OCI-LY1 (cell line): ENCODE results near the gene HOXA2.

Source experiments
- H2AFZ ChIP-seq: fragments of 200-600 bp; sonication (generic), shearing (Covaris generic); 2 replicates; pipeline ENCODE4 v1.6.0; 2014; ENCODE audit warnings: antibody characterized with exemption, mild to moderate bottlenecking, low read length
- H3F3A ChIP-seq: fragments of 200-600 bp; sonication (generic), shearing (Covaris generic); 2 replicates; pipeline ENCODE4 v1.6.0; 2014; ENCODE audit warnings: mild to moderate bottlenecking, antibody characterized with exemption, low read length, moderate library complexity; ENCODE audit not compliant: insufficient read depth
- H3K27ac ChIP-seq: fragments of 200-600 bp; sonication (generic); 2 replicates; pipeline ENCODE4 v1.5.1; 2014; ENCODE audit warnings: low read length, mixed run types, mild to moderate bottlenecking, low read depth; ENCODE audit not compliant: poor library complexity, severe bottlenecking
- H3K27me3 ChIP-seq: fragments of 200-600 bp; sonication (generic); 2 replicates; pipeline ENCODE4 v1.6.0; 2014; ENCODE audit warnings: antibody characterized with exemption, mild to moderate bottlenecking, low read length, moderate library complexity; ENCODE audit not compliant: insufficient read depth
- H3K36me3 ChIP-seq: fragments of 200-600 bp; sonication (generic); 2 replicates; pipeline ENCODE4 v1.6.1; 2014; ENCODE audit warnings: mild to moderate bottlenecking, antibody characterized with exemption, low read length, moderate library complexity, mixed read lengths; ENCODE audit not compliant: insufficient read depth
- H3K4me1 ChIP-seq: fragments of 200-600 bp; sonication (generic); 2 replicates; pipeline ENCODE4 v1.5.1; 2014; ENCODE audit warnings: mild to moderate bottlenecking, low read length, moderate library complexity; ENCODE audit not compliant: insufficient read depth, severe bottlenecking
- H3K4me2 ChIP-seq: fragments of 200-600 bp; sonication (generic), shearing (Covaris generic); 2 replicates; pipeline ENCODE4 v1.6.1; 2014; ENCODE audit warnings: low read length
- H3K4me3 ChIP-seq: fragments of 200-600 bp; sonication (generic); 2 replicates; pipeline ENCODE4 v1.5.1; 2014; ENCODE audit warnings: low read length, low read depth, mild to moderate bottlenecking, mixed read lengths; ENCODE audit not compliant: poor library complexity, severe bottlenecking
- H3K79me2 ChIP-seq: fragments of 200-600 bp; shearing (Covaris generic); 2 replicates; pipeline ENCODE4 v1.6.1; 2016; ENCODE audit warnings: mixed run types, low read length, mixed read lengths; ENCODE audit not compliant: insufficient read depth
- H3K9ac ChIP-seq: fragments of 200-600 bp; sonication (generic), shearing (Covaris generic); 2 replicates; pipeline ENCODE4 v1.6.1; 2014; ENCODE audit warnings: mild to moderate bottlenecking, low read length, mixed read lengths
- H3K9me2 ChIP-seq: fragments of 200-600 bp; sonication (generic), shearing (Covaris generic); 2 replicates; pipeline ENCODE4 v1.6.1; 2014; ENCODE audit warnings: low read depth, mild to moderate bottlenecking, low read length, mixed read lengths
- H3K9me3 ChIP-seq: fragments of 200-600 bp; shearing (Covaris generic); 2 replicates; pipeline ENCODE4 v1.6.1; 2014; ENCODE audit warnings: low read length, mixed read lengths
- H4K20me1 ChIP-seq: fragments of 200-600 bp; sonication (generic), shearing (Covaris generic); 2 replicates; pipeline ENCODE4 v1.6.0; 2016; ENCODE audit warnings: mild to moderate bottlenecking, low read length; ENCODE audit not compliant: insufficient read depth
- EZH2 ChIP-seq: fragments of 200-600 bp; sonication (generic), shearing (Covaris generic); IDR thresholded peaks from 2 replicates; pipeline ENCODE4 v1.8.0; 2017; ENCODE audit warnings: borderline replicate concordance, mixed run types, mild to moderate bottlenecking, antibody characterized with exemption, low read length, moderate library complexity, mixed read lengths
- TF ChIP-seq, protein P1 (sequence below): fragments of 200-600 bp; sonication (generic), shearing (Covaris generic); IDR thresholded peaks from 2 replicates; pipeline ENCODE4 v1.5.1; 2017; ENCODE audit warnings: mild to moderate bottlenecking, antibody characterized with exemption, low read length, moderate library complexity, mixed read lengths

The HOXA2 gene

DNA sequence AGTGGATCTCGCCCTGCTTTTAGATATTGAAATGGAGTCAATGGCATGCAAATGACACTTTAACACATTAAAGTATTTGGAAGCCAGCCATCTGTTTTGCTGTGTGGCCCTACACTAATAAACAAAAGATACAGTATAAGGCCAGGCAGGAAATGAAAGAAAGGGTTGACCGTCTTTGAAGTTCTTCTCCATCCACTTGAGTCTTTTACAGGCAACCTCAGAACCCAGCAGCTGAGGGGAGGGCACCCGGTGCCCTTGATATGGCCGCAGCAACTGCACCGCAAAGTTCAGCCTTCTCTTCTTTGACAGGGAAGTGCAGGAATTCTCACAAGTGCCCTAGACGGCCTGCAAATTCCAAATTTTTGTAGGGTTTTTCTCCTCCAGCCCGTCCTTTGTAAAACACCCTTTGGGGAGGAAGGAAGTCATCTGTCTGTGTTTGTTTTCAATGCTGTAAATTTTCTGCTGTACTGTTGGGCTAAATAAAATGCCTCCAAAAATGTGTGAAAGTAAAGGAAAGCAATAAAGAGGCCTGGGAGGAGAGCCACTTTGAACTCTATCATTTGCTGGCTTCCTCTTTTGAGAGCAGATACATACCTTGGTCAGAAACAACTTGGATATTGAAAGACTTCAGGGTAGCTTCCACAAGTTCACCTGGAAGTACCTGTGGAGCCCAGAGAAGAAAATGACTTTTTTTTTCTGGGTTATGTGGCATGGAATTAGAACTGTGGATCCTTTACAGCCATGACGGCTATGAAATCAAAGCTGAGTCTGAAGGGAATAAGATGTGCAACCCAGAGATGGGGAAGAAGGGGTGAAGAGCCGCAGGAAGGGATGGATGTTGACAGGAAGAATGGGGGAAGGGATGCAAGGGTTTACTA lies 10.3 kb downstream of the HOXA2 start:
- no peaks in the 10 kb centered on the region for H4K20me1 ChIP-seq
- no peak overlapping the region for H3K27ac ChIP-seq
- H3K36me3 ChIP-seq, result no peaks in the 10 kb centered on the region
- H3K4me1 ChIP-seq, result peaks cover 13% of the 10 kb centered on the region
- H3K4me2 ChIP-seq, result no peak overlapping the region
- no peak overlapping the region for H3K9ac ChIP-seq
- TF ChIP-seq, protein P1, sequence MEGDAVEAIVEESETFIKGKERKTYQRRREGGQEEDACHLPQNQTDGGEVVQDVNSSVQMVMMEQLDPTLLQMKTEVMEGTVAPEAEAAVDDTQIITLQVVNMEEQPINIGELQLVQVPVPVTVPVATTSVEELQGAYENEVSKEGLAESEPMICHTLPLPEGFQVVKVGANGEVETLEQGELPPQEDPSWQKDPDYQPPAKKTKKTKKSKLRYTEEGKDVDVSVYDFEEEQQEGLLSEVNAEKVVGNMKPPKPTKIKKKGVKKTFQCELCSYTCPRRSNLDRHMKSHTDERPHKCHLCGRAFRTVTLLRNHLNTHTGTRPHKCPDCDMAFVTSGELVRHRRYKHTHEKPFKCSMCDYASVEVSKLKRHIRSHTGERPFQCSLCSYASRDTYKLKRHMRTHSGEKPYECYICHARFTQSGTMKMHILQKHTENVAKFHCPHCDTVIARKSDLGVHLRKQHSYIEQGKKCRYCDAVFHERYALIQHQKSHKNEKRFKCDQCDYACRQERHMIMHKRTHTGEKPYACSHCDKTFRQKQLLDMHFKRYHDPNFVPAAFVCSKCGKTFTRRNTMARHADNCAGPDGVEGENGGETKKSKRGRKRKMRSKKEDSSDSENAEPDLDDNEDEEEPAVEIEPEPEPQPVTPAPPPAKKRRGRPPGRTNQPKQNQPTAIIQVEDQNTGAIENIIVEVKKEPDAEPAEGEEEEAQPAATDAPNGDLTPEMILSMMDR, result no peak
- TF ChIP-seq EZH2, result no peak
- no peak overlapping the region for H2AFZ ChIP-seq
- H3K9me3 ChIP-seq, result no peaks in the 10 kb centered on the region; the same call in 1 of the 2 replicates
- H3K4me3 ChIP-seq, result no peak overlapping the region
- no peaks in the 10 kb centered on the region for H3F3A ChIP-seq
- H3K9me2 ChIP-seq, result no peaks in the 10 kb centered on the region
- H3K27me3 ChIP-seq, result no peaks in the 10 kb centered on the region; the same call in 1 of the 2 replicates
- no peaks in the 10 kb centered on the region for H3K79me2 ChIP-seq

DNA sequence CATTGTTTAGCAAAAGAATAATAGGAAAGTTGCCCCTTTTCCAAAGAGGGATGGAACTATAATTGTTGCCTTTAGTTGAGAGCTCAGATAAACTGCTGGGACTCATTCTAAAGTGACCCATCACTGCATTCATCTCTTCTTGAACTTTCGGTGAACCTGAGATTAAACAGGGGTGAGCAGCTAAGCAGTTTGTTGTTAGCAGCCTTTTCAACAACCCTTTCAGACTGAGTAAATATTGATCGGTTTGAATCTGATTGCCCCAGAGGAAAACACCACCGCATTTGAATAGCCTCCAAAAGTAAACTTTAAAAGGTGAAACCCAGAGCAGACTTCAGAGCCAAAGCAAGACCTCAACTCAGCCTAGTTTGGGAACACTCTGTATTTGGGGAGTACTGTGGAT lies 11.4 kb downstream of the HOXA2 start:
- Histone ChIP-seq H3K4me3 (no peak overlapping the region), H3K9me3 (no peaks in the 10 kb centered on the region; the same call in 1 of the 2 replicates), H3K36me3 (no peaks in the 10 kb centered on the region), H3K9me2 (no peaks in the 10 kb centered on the region), H4K20me1 (no peaks in the 10 kb centered on the region), H2AFZ (no peak overlapping the region), H3K79me2 (no peaks in the 10 kb centered on the region), H3K9ac (no peak overlapping the region), H3F3A (no peaks in the 10 kb centered on the region), H3K27me3 (no peaks in the 10 kb centered on the region; the same call in 1 of the 2 replicates), H3K4me2 (no peak overlapping the region), H3K4me1 (peaks cover 8% of the 10 kb centered on the region), H3K27ac (no peak overlapping the region)
- TF ChIP-seq, protein P1, result no peak
- no peak for TF ChIP-seq EZH2

DNA sequence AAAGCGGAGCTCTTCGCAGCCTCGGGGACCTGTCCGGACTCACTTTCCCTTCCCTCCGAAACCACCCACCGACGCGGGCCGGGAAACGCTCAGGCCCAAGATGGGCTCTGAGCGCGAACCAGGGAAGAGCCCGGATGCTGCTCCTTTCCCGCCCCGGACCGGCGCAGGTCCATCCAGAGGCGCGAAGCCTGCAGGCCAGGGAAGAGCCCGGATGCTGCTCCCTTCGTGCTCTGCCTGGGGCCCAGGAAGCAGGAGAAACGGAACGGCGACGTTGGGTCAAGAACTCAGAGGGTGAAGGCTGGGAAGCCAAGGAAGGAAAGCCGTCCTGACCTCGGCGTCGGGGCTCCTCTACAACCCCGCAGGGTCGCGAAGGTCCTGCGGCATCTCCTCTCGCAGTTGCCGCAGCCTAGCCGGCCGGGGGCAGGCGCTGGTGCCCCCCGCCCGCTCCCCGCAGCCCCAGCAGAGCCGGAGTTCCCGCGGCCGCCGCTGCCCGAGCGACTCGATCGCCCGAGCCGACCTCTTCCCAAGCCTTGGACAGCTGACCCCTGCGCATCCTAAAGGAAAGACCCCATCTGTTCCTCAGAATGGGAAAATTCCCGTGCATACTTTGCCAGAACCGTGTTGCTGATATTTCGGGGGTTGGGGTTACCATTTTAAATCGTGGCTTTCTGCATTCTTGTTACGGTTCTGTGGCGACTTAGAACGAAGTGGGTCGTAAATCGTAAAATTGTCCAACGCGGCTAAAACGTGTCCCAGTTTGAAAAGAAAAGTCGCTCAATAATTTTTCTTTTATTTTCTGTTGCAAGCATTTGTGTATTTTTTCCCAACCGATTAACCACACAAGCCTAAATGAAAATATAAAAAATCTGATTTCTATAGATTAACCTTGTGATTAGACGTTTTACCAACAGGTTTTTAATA lies 14.2 kb downstream of the HOXA2 start:
- Histone ChIP-seq H4K20me1 (no peaks in the 10 kb centered on the region), H2AFZ (no peak overlapping the region), H3K4me3 (no peak overlapping the region), H3K27ac (no peak overlapping the region), H3F3A (no peaks in the 10 kb centered on the region), H3K9ac (no peak overlapping the region), H3K9me3 (no peaks in the 10 kb centered on the region; the same call in 1 of the 2 replicates), H3K36me3 (no peaks in the 10 kb centered on the region), H3K79me2 (no peaks in the 10 kb centered on the region), H3K9me2 (no peaks in the 10 kb centered on the region), H3K4me1 (no peaks in the 10 kb centered on the region), H3K4me2 (no peak overlapping the region), H3K27me3 (no peaks in the 10 kb centered on the region; the same call in 1 of the 2 replicates)
- TF ChIP-seq, protein P1, result no peak
- TF ChIP-seq EZH2, result no peak
